WTC11 (cell line): ENCODE measurements around the gene RBM18.

Experiments
- CTCF ChIP-seq: fragments of 200-600 bp; IDR thresholded peaks from 2 replicates; pipeline ENCODE4 v1.8.0; 2022; ENCODE audit warnings: antibody characterized with exemption
- TF ChIP-seq, protein P1 (sequence below): sonication (generic); formaldehyde crosslinking; IDR thresholded peaks from 2 replicates; pipeline ENCODE4 v1.8.0; 2022; ENCODE audit warnings: mild to moderate bottlenecking, missing genetic modification reagents

GRCh38 chr9:122232796-122233306, 31.8 kb downstream of the RBM18 start:
- no peak for TF ChIP-seq CTCF
- TF ChIP-seq, protein P1, sequence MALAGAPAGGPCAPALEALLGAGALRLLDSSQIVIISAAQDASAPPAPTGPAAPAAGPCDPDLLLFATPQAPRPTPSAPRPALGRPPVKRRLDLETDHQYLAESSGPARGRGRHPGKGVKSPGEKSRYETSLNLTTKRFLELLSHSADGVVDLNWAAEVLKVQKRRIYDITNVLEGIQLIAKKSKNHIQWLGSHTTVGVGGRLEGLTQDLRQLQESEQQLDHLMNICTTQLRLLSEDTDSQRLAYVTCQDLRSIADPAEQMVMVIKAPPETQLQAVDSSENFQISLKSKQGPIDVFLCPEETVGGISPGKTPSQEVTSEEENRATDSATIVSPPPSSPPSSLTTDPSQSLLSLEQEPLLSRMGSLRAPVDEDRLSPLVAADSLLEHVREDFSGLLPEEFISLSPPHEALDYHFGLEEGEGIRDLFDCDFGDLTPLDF, result no peak
